ENCODE measurements around the gene PLPP3.

The PLPP3 gene

DNA sequence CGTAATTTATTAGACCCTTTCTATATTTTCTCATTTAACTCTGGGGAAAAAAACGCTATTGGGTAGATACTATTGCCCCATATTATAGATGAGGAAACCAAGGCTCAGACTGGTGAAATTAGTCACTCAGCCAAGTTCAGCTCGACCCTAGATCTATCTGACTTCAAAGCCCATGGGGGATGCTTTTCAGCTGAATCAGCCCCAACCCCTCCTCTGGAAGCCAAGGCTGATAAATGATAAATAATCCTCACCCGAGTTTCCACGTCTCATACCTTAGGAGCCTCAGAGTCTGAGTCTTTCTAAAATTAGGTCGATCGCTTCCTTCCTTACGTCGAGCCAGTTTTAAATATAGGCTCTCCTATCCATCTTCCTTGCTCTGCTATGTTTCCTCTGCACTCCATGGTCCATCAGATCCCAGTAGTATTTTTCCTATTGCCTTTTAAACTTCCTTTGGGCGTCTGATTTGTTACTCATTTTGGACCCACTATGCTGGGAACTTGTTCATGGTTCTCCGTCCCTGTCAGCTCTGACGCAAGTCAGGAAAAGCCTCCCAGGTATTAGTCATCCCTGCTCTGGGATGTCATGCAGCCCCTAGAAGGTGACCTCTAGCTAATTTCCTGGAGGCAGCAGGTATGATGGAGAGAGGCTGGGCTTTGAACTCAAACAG, 122.8 kb downstream of the PLPP3 start:
- DNase-seq = no peak

DNA sequence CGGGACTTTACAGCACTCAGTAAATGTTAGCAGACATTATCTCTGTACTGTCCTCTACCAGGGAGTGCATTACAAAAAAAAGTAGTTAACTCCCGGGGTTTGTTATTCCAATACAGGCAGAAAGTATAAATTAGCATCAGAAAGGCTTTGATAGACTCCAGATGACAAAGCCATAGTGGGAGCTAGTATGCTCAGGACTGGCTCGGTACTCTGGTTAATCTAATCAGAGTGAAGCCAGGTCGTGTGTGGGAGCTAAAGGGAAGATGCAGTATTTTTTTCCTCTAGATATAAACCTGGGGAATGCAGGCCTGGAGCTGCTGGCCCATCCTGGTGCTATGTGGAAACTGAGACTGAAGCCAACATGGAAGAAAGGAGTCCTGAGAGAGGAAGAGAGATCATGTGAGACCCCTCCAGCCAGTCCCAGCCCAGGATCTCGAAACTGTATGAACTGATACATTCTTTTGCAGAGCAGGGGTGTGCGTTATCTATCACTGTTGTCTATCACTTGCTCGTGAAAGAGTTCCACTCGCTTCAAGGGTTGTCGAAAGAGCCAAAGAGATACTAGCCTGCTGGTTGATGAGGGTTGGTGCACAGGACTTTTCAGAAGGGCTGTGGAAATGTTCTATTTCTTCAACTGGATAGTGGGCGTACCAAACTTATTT, 125.8 kb downstream of the PLPP3 start:
- DNase-seq = no peak

DNA sequence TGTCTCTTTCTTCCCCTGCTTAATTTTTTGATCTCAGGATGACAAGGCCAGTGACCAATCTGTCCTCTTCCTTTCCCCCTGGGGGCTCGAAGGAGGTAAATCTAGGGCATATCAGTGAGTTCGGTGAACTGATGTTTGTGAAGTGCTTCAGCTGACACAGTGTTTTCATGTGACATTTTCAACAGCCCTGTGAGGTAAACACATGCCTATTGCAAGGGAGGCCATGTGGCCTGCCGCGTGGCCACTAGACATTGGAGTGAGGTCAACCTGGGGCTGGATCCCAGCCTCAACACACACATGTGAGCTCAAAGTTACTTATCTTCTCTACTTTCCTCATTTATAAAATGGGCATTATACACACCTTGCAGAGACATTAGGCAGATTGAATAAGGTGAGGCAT, 126.3 kb downstream of the PLPP3 start:
- no peak for DNase-seq

DNA sequence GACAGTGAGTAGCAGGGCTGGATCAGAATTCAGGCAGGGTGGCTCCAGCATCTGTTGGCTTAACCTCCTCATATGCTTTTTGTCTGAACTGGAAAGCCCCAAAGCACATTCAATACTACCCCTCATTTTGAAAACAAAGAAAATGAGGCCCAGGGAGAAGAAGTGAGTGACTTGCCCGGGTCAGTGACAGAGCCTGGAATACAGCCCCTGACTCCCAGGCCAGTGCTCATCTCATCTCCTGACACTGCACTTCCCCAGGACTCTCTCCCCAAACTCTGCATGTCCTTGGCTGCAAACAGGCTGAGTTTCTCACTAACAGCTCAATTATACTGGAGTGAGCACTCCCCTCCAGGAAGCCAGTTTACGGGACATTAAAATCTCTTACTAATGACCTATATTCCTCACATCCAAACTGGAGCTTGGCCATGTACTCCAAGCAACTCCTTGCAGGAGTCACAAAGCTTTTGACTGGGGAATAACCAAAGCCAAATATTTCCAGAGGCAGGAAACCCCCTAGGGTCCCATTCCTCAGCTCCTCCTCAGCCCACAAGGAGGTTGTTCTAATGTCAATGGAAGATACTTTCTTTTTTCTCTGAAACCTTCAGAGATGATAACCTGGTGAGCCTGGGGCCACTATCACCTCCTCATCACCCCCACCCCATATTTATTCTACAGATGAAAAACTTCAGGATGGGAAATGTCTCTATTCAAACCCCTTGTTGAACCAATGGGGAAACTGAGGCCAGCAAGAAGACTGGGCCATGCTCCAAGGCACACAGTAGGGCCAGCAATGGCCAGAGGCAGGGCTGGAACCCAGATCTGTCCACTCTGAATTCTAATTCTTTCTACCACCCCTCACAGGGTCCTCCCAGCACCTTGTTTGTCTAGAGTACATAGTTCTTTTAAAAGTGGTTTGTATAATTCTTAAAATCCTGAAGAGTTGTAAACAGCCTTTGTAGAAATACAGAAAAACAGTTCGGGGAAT, 127.0 kb downstream of the PLPP3 start:
- no peak for DNase-seq

DNA sequence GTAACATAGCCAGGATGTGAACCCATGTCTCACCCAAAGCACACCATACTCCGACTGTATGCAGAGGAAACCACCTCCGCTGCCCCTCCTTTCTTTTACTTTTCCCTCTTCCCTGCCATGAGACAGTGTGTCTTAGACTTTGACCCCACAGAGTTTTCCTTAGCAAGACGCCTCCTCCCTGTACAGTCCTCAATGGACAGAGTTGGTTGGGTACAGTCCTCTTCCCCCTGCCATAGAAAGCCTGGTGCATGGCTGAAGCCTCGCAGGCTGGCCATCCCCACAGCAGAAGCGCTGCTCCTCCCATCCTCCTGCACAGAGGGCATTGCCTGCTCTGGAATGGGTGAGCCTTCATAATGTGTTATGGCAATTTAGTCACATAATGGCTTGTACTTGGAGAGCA, 127.9 kb downstream of the PLPP3 start:
- DNase-seq = no peak

DNA sequence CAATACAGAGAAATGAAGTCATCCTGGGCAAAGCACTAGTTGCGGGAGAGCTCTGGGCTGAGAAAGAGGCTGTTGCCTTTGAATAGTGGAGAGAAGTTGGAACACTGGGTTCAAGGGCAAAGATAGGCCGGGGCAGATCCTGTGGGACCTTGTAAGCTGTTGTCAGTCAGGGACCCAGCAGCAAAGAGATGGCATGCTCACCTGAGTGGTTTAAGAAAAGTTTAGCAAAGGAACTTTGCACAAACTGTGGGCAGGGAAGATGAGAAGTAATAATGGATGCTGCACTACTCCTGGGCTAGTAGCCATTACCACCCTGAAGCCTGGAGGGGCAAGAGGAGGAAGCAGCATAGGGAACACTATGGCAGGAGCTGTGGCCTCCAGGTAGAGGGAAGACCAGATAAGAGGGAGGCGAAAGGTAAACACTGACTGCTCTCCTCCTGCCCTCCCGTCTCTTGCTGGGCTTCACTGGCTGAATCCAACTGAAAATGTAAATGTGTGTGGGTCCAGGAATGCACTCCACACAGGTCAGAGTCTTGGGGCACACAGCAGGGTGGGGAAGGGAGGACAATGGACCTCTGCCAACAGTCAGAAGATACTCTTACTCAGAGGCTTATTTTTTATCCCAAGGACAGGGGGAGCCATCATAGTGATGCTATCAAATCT, 129.2 kb downstream of the PLPP3 start:
- no peak for DNase-seq

DNA sequence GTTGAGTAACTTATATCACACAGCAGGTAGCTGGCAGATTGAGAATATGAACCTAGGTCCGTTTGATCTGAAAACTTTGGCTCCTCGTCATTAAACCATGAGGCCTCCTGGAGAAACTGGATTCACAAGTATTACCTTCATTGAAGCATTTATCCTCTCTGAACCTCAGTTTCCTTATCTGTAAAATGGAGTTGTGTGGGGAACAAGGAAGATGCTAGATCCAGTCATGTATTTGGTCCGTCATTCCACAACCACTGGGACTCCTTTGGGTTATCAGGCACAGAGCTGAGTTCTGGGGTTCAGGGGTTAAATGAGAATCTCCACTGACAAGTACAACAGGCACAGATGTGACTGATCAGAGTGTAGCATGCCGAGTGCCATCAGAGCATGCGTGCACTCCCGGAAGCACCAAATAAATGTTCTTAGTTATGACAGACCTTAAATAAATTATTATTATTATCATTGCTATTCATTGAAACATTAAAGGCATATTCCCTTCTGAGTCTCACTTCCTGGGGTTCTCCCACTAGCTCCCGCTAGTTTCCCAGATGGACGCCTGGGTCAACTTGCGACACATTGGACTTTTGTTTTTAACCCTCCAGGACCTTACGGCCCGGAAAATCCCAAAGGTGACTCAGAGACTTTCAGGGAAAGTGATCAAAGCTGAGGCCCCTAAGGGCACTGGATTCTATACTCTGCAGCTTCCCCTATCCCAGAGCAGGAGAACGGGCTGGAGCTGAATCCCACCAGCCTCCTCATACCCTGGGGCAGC, 130.6 kb downstream of the PLPP3 start:
- no peak for DNase-seq

DNA sequence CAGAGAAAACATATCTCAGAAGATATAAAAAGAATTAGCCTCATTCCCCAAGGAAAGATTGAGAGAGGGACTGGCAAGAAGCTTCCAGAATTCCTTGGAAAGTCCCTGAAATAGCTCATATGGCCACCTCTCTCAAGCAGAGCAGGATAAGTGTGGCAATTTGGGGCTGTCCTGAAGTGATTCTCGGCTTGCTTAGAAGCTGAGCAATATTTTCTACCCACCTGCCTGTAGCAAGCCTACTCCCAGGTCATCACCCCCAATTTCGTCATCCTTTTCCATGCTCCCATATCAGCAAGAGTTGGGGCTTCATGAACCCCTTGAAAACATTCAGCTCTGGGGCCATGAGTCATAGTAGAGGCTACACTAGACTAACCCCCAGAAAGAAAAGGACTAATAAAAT, 131.5 kb downstream of the PLPP3 start:
- no peak for DNase-seq

DNA sequence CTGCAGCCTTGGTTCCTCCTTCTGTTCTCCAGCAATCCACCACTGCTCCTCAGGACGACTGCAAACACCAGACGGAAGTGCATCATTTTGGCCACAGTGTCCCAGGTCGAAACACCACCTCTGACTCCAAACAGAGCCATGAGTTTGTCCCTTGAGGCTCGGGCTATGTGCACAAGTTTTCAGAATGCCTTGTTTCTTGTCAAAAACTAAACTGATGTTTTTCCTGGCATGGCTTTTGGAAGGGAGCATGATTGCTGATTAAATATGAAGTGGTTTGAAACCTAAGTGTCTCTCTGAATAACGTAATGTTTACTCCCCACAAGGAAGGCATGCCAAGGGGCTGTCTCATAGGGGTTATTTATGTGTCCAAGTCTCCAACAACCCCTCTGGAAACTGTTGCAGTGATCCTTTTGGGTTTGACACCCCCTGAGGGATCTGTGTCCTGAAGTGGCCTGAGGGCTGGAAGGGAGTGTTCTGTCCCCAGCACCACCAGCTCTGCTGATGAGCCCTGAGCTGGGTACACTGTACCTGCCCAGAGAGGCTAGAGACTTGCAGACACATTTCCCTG, 132.7 kb downstream of the PLPP3 start:
- no peak for DNase-seq

DNA sequence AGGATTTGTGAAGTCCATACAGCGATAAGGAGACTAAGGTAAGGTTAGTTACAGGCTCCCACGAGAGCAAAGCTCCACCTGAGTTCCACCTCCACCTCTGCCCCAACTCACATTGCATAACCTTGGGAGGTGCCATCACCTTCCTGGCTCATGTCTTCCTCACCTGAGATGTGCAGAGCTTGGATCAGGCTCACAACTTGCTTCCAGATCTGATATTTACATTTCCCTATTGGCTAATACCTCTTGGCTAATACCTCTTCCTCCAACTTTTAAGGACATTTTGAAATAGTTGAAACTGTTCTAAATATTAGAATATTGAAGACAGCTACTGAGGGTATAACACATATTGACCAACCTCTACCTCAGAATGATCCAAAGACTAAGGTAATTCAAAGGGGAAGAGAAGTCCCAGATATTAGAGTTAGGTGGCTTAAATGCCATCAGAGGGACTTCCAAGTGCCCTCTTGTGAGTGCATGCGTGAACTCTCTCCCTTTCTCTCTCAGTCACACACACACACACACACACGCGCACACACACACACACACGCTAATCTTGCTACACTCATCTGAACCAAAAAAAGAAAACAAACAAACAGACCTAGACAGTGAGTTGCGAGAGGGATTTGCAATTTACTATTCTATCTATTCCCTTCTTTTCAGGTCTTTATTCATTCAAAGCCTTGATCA, 134.3 kb downstream of the PLPP3 start:
- DNase-seq = no peak

Data from midbrain (tissue), 1 donor.